A549 (cell line): ENCODE data around the gene PCNX2.

Experiments
- CHD2 ChIP-seq: fragments of 150-350 bp; IDR thresholded peaks from 2 replicates; pipeline ENCODE4 v1.6.1; 2014; ENCODE audit warnings: low read length; ENCODE audit not compliant: partially characterized antibody
- FOSB ChIP-seq: fragments of 250-450 bp; sonication (Bioruptor Pico); IDR thresholded peaks from 2 replicates; pipeline ENCODE4 v1.5.0; 2020; ENCODE audit warnings: mild to moderate bottlenecking, moderate library complexity
- JUN ChIP-seq, 2 experiments: fragments of >200 bp; sonication (Bioruptor Twin); formaldehyde crosslinking; IDR thresholded peaks; 2 replicates in 1 of 2; 3 replicates in 1 of 2; pipeline ENCODE4 v1.6.1; 2016 to 2017
- KDM1A ChIP-seq: fragments of 200-600 bp; sonication (generic); IDR thresholded peaks from 2 replicates; pipeline ENCODE4 v1.6.1; 2016; ENCODE audit warnings: low read depth, mild to moderate bottlenecking
- MAFK ChIP-seq: fragments of 450-650 bp; IDR thresholded peaks from 2 replicates; pipeline ENCODE4 v1.6.1; 2014; ENCODE audit not compliant: partially characterized antibody
- MAZ ChIP-seq: fragments of 150-350 bp; IDR thresholded peaks from 2 replicates; pipeline ENCODE4 v1.6.1; 2014; ENCODE audit warnings: antibody characterized with exemption, low read depth, low read length, borderline replicate concordance
- POLR2A ChIP-seq: IDR thresholded peaks from 2 replicates; pipeline ENCODE4 v1.6.1; 2012; ENCODE audit warnings: mild to moderate bottlenecking, low read length
- SREBF2 ChIP-seq: fragments of 450-650 bp; IDR thresholded peaks from 2 replicates; pipeline ENCODE4 v1.6.1; 2014; ENCODE audit warnings: mild to moderate bottlenecking, moderate library complexity
- TF ChIP-seq, protein P1 (sequence below): fragments of >200 bp; sonication (Bioruptor Twin); formaldehyde crosslinking; IDR thresholded peaks from 3 replicates; pipeline ENCODE4 v1.5.1; 2016

GRCh38 chr1:232952514-232953499 is 342.7 kb downstream of the PCNX2 start:
- no peak for TF ChIP-seq FOSB (CRISPR knock-in tag)
- TF ChIP-seq MAZ, result no peak
- no peak for TF ChIP-seq POLR2A
- TF ChIP-seq KDM1A, result no peak
- TF ChIP-seq, protein P1, sequence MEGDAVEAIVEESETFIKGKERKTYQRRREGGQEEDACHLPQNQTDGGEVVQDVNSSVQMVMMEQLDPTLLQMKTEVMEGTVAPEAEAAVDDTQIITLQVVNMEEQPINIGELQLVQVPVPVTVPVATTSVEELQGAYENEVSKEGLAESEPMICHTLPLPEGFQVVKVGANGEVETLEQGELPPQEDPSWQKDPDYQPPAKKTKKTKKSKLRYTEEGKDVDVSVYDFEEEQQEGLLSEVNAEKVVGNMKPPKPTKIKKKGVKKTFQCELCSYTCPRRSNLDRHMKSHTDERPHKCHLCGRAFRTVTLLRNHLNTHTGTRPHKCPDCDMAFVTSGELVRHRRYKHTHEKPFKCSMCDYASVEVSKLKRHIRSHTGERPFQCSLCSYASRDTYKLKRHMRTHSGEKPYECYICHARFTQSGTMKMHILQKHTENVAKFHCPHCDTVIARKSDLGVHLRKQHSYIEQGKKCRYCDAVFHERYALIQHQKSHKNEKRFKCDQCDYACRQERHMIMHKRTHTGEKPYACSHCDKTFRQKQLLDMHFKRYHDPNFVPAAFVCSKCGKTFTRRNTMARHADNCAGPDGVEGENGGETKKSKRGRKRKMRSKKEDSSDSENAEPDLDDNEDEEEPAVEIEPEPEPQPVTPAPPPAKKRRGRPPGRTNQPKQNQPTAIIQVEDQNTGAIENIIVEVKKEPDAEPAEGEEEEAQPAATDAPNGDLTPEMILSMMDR, result peak; percentile 49
- no peak for TF ChIP-seq SREBF2
- TF ChIP-seq JUN (IDR thresholded peaks at IDR 0.05), result no peak
- no peak for TF ChIP-seq CHD2
- no peak for TF ChIP-seq MAFK
